WTC11 (cell line): ENCODE data around the gene KRR1.

Experiments
- HMGXB4 ChIP-seq: sonication (generic); formaldehyde crosslinking; IDR thresholded peaks from 2 replicates; pipeline ENCODE4 v1.8.1; 2023; ENCODE audit warnings: mild to moderate bottlenecking, moderate library complexity, missing genetic modification reagents
- NFYB ChIP-seq: sonication (generic); formaldehyde crosslinking; conservative IDR thresholded peaks from 2 replicates; pipeline ENCODE4 v1.8.0; 2022; ENCODE audit warnings: low read depth, missing genetic modification reagents
- ZNF232 ChIP-seq: sonication (generic); formaldehyde crosslinking; IDR thresholded peaks from 2 replicates; pipeline ENCODE4 v1.8.0; 2022; ENCODE audit warnings: mild to moderate bottlenecking, missing genetic modification reagents
- TF ChIP-seq, protein P1 (sequence below): fragments of 200-600 bp; IDR thresholded peaks from 2 replicates; pipeline ENCODE4 v1.8.0; 2022; ENCODE audit warnings: antibody characterized with exemption
- TF ChIP-seq, protein P2 (sequence below): fragments of 250-450 bp; sonication (Bioruptor Pico); IDR thresholded peaks from 2 replicates; pipeline ENCODE4 v1.8.0; 2021; ENCODE audit warnings: mild to moderate bottlenecking

DNA sequence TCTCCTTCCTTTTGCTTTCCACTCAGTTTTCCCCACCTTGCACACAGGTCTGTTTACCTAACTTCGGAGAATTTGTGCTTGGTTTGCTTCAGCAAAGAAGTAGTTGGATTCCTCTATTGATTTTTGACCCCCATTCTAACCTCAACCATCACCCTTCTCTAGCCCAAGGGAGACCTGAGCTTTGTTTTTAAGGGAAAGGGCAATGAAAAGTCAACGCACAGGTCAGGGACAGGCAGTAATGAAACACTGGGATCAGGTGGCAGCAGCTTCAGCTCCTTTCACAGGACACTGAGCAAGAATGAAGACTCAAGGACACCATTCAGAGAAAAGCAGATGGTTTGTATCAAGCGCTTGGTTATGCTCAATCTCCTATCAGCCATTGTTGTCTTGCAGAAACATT, 46.9 kb upstream of the KRR1 start:
- TF ChIP-seq, protein P1, sequence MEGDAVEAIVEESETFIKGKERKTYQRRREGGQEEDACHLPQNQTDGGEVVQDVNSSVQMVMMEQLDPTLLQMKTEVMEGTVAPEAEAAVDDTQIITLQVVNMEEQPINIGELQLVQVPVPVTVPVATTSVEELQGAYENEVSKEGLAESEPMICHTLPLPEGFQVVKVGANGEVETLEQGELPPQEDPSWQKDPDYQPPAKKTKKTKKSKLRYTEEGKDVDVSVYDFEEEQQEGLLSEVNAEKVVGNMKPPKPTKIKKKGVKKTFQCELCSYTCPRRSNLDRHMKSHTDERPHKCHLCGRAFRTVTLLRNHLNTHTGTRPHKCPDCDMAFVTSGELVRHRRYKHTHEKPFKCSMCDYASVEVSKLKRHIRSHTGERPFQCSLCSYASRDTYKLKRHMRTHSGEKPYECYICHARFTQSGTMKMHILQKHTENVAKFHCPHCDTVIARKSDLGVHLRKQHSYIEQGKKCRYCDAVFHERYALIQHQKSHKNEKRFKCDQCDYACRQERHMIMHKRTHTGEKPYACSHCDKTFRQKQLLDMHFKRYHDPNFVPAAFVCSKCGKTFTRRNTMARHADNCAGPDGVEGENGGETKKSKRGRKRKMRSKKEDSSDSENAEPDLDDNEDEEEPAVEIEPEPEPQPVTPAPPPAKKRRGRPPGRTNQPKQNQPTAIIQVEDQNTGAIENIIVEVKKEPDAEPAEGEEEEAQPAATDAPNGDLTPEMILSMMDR, result no peak
- no peak for TF ChIP-seq NFYB (CRISPR knock-in tag)
- TF ChIP-seq HMGXB4, result no peak
- TF ChIP-seq ZNF232 (CRISPR knock-in tag), result no peak
- TF ChIP-seq, protein P2, sequence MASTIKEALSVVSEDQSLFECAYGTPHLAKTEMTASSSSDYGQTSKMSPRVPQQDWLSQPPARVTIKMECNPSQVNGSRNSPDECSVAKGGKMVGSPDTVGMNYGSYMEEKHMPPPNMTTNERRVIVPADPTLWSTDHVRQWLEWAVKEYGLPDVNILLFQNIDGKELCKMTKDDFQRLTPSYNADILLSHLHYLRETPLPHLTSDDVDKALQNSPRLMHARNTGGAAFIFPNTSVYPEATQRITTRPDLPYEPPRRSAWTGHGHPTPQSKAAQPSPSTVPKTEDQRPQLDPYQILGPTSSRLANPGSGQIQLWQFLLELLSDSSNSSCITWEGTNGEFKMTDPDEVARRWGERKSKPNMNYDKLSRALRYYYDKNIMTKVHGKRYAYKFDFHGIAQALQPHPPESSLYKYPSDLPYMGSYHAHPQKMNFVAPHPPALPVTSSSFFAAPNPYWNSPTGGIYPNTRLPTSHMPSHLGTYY (CRISPR knock-in tag), result no peak
